Vagina (tissue), 2 donors: ENCODE data around the gene FLNA. TPM values are rescaled to one million over a fixed set of nuclear protein-coding genes. Genes with fewer than 3 reads are reported as not detected.
A peak's percentile ranks its signal among the peaks of the same experiment; 100 is the strongest.
"Not testable (repeated sequence)": the region's sequence is repeated elsewhere in the genome, so short reads cannot be mapped to it uniquely, and the experiment has no call there.

ENCODE experiments used
- DNase-seq, 2 donors: peaks; one replicate each; pipeline ENCODE4 v3.0.0-alpha.2; 2017; ENCODE audit errors: extremely low spot score in 2 of 2
- H3K27ac ChIP-seq: fragments of 200-600 bp; sonication (generic); one replicate; pipeline ENCODE4 v1.5.1; 2019
- H3K27me3 ChIP-seq: fragments of 200-600 bp; sonication (generic); one replicate; pipeline ENCODE4 v1.5.1; 2019
- H3K36me3 ChIP-seq, 2 donors: fragments of 200-600 bp; sonication (generic); one replicate each; pipeline ENCODE4 v1.5.1; 2017 to 2019
- H3K4me1 ChIP-seq: fragments of 200-600 bp; sonication (generic); one replicate; pipeline ENCODE4 v1.5.1; 2019
- H3K4me3 ChIP-seq, 2 donors: fragments of 200-600 bp; sonication (generic); 1 replicate in 1 of 2; 2 replicates in 1 of 2; pipeline ENCODE4 v1.5.1; 2016 to 2019
- H3K9me3 ChIP-seq: fragments of 200-600 bp; sonication (generic); one replicate; pipeline ENCODE4 v1.5.1; 2019
- POLR2A ChIP-seq, 2 donors: fragments of 450-650 bp; IDR thresholded peaks; one replicate each; pipeline ENCODE4 v1.6.1; 2017; ENCODE audit warnings: antibody characterized with exemption in 2 of 2, mild to moderate bottlenecking in 2 of 2, moderate library complexity in 2 of 2
- POLR2AphosphoS5 ChIP-seq, 2 donors: sonication (generic); formaldehyde crosslinking; IDR thresholded peaks; one replicate each; pipeline ENCODE4 v1.9.0; 2017; ENCODE audit warnings: antibody characterized with exemption in 2 of 2, mild to moderate bottlenecking in 2 of 2, low read depth in 1 of 2; ENCODE audit not compliant: insufficient read depth in 1 of 2
- intact Hi-C: fragments of 100-400 bp; cut with DNase I; formaldehyde crosslinking; loops from one replicate; pipeline ENCODE4 v1.15.1; 2023
- total RNA-seq: library from RNA; depleted of rRNA; stranded (reverse); fragments of >200 nt; gene quantifications from one replicate; pipeline ENCODE4 v1.2.3, GENCODE V29; 2016
- TF ChIP-seq, protein P1 (sequence below), 3 experiments: fragments of 450-650 bp in 2 of 3; fragments of 200-600 bp in 1 of 3; sonication (generic) in 1 of 3; IDR thresholded peaks; one replicate each; pipeline ENCODE4 v1.5.1; 2017 to 2019; ENCODE audit warnings: antibody characterized with exemption in 3 of 3, mild to moderate bottlenecking in 2 of 3, moderate library complexity in 2 of 3

The FLNA gene
- total RNA-seq, 1 donor from 2014 or later = 1,247 TPM

DNA sequence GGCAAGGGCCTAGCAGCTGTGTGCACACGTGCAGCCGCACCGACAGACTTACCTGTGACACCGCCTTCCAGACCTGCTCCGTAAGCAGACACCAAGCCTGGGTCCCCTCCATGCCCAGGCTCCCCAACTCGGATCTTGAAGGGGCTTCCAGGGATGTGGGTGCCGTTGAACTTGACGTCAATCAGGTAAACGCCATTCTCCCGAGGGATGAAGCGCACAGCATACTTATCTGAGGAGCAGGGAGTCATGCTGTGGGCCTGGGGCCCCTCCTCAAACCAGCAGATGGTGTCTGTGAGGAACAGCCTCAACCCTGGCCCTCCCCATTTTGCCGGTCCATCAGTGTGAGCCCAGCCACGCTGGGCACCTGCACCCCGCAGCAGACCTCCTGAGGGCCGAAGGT, 24.5 kb downstream of the FLNA start:
- intact Hi-C loops = no loop called here
- peaks cover 0 to 50% of the 10 kb centered on the region in 2 donors for H3K36me3 ChIP-seq
- TF ChIP-seq POLR2A (IDR thresholded peaks at IDR 0.05) = no peak
- no peak for TF ChIP-seq POLR2AphosphoS5 (IDR thresholded peaks at IDR 0.05; ENCODE audit: insufficient read depth in 1 of 2, low read depth in 1 of 2)
- TF ChIP-seq, protein P1, sequence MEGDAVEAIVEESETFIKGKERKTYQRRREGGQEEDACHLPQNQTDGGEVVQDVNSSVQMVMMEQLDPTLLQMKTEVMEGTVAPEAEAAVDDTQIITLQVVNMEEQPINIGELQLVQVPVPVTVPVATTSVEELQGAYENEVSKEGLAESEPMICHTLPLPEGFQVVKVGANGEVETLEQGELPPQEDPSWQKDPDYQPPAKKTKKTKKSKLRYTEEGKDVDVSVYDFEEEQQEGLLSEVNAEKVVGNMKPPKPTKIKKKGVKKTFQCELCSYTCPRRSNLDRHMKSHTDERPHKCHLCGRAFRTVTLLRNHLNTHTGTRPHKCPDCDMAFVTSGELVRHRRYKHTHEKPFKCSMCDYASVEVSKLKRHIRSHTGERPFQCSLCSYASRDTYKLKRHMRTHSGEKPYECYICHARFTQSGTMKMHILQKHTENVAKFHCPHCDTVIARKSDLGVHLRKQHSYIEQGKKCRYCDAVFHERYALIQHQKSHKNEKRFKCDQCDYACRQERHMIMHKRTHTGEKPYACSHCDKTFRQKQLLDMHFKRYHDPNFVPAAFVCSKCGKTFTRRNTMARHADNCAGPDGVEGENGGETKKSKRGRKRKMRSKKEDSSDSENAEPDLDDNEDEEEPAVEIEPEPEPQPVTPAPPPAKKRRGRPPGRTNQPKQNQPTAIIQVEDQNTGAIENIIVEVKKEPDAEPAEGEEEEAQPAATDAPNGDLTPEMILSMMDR (IDR thresholded peaks at IDR 0.05) = no peak
- no peak overlapping the region for H3K4me3 ChIP-seq
- no peaks in the 10 kb centered on the region for H3K9me3 ChIP-seq
- H3K27ac ChIP-seq = no peak overlapping the region
- no peaks in the 10 kb centered on the region for H3K27me3 ChIP-seq
- no peaks in the 10 kb centered on the region for H3K4me1 ChIP-seq
- no peak for DNase-seq

DNA sequence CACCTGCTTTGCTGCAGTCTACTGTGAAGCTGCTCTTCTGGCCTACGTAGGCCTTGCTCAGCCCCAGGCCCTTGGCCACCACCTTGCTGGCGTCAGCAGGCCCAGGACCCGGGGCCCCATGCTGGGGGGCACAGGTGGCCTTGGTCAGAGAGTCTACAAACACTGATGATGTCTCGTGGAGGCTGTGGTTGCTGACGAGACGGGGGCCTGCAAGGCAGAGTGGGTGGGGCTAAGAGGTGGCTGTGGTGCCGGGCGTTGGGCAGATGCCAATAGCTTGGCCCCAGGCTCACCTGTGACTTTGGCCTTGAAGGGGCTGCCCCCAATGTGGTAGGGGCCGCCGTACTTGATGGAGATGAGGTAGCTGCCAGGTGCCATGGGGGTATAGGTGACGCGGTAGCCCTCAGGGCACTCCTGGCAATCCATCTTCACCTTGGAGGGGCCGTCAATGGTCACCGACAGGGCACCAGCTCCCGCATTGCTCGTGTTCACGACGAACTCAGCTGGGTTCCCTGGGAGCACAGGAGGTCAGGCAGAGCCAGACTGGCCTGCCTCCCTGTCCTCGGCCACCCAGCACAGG, 25.0 kb downstream of the FLNA start:
- Histone ChIP-seq H3K36me3 (peaks cover 0 to 45% of the 10 kb centered on the region in 2 donors), H3K27me3 (no peaks in the 10 kb centered on the region), H3K27ac (no peak overlapping the region), H3K4me1 (no peaks in the 10 kb centered on the region), H3K9me3 (no peaks in the 10 kb centered on the region), H3K4me3 (no peak overlapping the region)
- DNase-seq = no peak
- intact Hi-C loops = no loop called here
- peak in 1 of 2 donors; percentile 53 for TF ChIP-seq POLR2AphosphoS5 (IDR thresholded peaks at IDR 0.05; ENCODE audit: insufficient read depth in 1 of 2, low read depth in 1 of 2)
- TF ChIP-seq, protein P1 (IDR thresholded peaks at IDR 0.05) = no peak

DNA sequence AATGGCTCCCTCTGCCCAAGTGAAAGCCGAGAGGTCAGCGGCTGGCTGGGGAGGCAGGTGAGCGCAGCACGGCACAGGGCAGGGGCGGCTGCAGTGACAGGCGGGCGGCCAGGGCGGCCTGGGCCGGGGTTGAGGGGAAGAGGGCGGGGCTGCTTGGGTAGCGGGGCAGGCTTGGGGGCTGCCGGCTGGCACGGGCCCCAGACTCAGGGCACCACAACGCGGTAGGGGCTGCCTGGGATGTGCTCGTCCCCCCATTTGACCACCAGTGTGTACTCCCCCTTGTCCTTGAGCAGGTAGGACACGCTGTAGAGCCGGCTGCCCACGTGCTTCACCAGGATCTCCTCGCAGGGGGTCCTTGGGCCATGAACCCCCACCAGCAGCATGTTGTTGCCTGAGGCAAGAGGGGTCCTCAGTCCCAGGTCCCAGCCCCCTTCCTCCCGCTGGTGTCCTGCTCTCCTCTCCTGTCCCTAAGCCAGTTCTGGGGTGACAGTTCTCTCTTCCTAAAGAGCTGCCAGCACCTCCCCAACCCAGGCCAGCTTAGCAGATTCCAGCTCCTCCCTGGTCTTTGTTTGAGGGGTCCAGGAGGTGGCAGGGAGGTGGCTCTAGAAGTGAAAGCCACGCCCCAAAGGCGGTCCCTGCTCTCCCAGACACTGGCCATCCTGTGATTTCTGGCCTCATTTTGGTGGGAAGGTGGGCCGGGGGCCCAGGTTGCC, 25.6 kb downstream of the FLNA start:
- intact Hi-C loops = no loop called here
- Histone ChIP-seq H3K27ac (no peak overlapping the region), H3K9me3 (no peaks in the 10 kb centered on the region), H3K36me3 (peaks cover 0 to 38% of the 10 kb centered on the region in 2 donors), H3K4me3 (no peak overlapping the region), H3K27me3 (no peaks in the 10 kb centered on the region), H3K4me1 (no peaks in the 10 kb centered on the region)
- TF ChIP-seq POLR2A (IDR thresholded peaks at IDR 0.05) (no peak), POLR2AphosphoS5 (IDR thresholded peaks at IDR 0.05; ENCODE audit: insufficient read depth in 1 of 2, low read depth in 1 of 2) (peak in 1 of 2 donors; percentile 41)
- no peak for DNase-seq

DNA sequence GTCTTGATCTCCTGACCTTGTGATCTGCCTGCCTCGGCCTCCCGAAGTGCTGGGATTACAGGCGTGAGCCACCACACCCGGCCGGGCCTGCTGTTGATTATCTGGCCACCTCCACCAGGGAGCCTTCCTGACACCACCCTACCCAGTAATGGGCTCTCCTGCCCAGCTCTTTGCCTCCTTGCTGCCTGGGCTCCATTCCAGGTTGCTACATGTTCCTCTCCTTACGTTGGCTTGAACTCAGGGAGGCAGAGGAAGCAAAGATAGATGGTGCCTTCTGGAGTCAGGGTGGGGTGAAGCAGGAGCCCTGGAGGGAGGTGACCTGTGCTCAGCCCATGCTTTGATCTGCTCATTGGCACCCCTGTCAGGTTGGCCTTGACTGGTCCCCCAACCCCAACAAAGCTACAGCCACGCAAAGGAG, 26.3 kb downstream of the FLNA start:
- no peak overlapping the region for H3K27ac ChIP-seq

DNA sequence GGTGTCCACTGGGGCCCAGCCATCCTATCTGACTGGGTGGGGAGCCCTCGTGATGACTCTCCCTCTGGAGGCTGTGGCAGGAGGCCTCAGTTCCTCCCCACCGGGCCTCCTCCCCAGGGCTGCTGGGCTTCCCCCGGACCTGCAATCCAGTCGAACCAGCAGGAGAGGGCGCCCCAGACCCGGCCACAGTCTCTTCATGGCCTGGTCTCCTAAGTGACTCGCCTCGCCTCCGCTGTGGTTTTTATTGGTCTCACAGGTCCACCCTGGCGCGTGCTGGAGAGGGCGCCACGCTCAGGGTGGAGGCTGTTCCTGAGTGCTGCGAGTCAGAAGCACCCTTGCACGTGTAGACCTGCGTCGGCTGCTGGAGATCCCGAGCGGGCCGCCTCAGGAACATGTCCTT, 30.8 kb downstream of the FLNA start:
- DNase-seq, H3K27ac ChIP-seq, intact Hi-C loops, H3K36me3 ChIP-seq, H3K4me3 ChIP-seq, H3K27me3 ChIP-seq, H3K9me3 ChIP-seq, H3K4me1 ChIP-seq: not testable (repeated sequence)

More for the DNA sequence above, 26.3 kb downstream of the FLNA start:
- no peaks in the 10 kb centered on the region for H3K9me3 ChIP-seq
- TF ChIP-seq, protein P1 (IDR thresholded peaks at IDR 0.05) = no peak
- peak in 1 of 2 donors; percentile 7 for TF ChIP-seq POLR2AphosphoS5 (IDR thresholded peaks at IDR 0.05; ENCODE audit: insufficient read depth in 1 of 2, low read depth in 1 of 2)
- H3K36me3 ChIP-seq = peaks cover 0 to 32% of the 10 kb centered on the region in 2 donors
- no peak overlapping the region for H3K4me3 ChIP-seq
- DNase-seq = no peak
- intact Hi-C loops = no loop called here
- no peaks in the 10 kb centered on the region for H3K27me3 ChIP-seq
- H3K4me1 ChIP-seq = no peaks in the 10 kb centered on the region

DNA sequence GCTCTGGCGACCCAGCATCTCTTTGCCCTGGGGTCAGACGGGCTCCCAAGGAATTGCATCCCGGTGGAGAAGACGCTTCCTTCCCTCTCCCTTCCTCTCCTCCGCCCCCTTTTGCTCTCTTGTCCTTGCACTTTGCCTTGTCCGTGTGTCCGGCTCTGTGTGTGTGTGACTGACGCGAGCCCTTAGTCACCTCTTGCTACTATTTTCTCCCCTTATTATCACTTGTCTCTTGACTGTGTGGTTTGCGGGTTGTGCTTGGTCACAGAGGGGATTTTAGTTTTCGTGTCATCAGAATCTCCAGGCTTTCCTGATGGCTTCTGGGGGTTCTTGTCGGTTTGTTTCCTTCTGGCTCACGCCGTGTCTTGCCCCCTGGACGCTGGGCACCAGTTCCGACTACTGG, 31.4 kb downstream of the FLNA start:
- H3K4me3 ChIP-seq, intact Hi-C loops, H3K36me3 ChIP-seq, H3K9me3 ChIP-seq, H3K27ac ChIP-seq, H3K4me1 ChIP-seq, DNase-seq, H3K27me3 ChIP-seq: not testable (repeated sequence)

DNA sequence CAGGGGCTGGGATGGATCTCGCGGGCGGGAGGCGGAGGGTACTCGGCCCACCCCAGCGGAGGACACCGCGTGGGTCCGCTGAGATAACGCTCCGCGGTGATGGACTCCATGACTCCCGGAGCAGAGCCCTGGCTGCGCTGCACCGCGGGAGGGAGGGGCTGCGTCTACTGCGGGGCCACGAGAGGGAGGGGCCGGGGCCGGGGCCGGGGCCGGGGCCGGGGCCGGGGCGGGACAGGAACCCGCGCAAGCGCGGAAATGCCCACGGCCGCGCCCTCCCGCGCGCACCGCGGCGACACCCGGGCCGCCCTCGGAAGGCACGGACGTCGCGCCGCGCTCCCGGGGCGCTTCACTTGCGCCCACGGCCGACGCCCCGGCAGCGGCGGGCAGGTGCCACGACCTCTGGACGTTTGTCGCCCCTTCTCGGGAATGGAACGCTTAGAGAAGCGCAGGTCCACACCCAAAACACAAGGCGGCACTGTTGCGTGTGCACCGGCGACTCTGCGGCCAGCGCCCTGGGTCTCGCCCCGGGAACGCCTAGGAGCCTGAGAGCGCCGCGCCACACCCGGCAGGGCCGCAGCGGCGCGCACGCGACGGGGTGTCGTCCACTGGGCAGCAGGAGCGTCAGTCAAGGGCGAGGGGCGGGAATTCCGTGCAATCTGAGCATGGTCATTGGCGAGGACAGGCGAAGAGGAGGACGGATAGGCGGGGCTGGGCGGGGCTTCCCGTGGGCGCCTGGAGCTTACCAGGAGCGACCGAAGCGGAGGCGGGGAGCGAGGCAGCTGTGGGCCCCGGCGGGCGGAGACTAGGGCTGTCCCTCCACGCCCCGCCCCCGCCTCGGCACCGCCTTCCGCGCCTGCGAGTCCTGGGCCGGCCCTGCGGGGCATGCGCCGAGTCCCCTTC, 32.8 kb downstream of the FLNA start:
- H3K4me1 ChIP-seq, DNase-seq, H3K4me3 ChIP-seq, H3K27me3 ChIP-seq, H3K36me3 ChIP-seq, intact Hi-C loops, H3K9me3 ChIP-seq, H3K27ac ChIP-seq: not testable (repeated sequence)
